Upper lobe of left lung (tissue), 4 donors: ENCODE data around the gene KCNH3.

Source experiments
- EP300 ChIP-seq, 4 donors: sonication (generic); formaldehyde crosslinking; IDR thresholded peaks; one replicate each; pipeline ENCODE4 v1.5.1; 2017; ENCODE audit warnings: antibody characterized with exemption in 4 of 4, control low read depth in 2 of 4
- POLR2A ChIP-seq, 4 donors: fragments of 450-650 bp; IDR thresholded peaks; one replicate each; pipeline ENCODE4 v1.5.1; 2016 to 2017; ENCODE audit warnings: antibody characterized with exemption in 4 of 4, mild to moderate bottlenecking in 2 of 4
- TF ChIP-seq, protein P1 (sequence below), 6 experiments: fragments of 450-650 bp in 4 of 6; fragments of 200-600 bp in 2 of 6; sonication (generic) in 2 of 6; IDR thresholded peaks; one replicate each; pipeline ENCODE4 v1.5.1; 2016 to 2019; ENCODE audit warnings: antibody characterized with exemption in 6 of 6

DNA sequence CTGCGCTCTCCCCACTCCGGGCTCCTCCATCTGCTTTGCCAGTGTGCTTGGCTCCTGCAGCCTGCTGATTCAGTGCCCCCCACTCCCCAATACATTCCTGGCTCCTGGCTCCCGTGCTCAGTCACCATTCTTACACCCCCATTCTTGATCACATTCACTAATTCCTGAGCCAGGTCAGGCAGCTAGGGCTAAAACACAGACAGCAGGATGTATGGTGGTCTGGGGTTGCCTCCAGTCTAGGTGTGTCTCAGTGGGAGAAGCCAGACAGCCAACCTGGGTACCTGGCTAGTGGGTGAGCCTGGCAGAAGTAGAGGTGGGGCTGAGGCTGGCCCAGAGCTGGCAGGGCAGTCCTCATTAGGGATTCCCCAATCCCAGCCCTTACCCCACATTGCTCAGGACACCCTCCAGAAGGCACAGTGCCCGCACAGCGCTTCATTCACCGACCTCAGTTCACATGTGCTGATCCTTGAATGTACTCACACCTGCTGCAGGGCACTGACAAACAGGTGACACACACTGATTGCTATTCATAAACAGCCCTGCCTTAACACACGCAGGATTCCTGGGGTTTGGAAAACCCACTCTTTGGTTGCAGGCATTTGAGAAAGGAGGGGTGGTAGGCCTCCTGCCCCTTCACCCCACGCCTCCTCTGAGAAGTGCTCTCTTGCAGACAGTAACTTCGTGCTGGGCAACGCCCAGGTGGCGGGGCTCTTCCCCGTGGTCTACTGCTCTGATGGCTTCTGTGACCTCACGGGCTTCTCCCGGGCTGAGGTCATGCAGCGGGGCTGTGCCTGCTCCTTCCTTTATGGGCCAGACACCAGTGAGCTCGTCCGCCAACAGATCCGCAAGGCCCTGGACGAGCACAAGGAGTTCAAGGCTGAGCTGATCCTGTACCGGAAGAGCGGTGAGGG is 1.7 kb downstream of the KCNH3 start:
- TF ChIP-seq, protein P1, sequence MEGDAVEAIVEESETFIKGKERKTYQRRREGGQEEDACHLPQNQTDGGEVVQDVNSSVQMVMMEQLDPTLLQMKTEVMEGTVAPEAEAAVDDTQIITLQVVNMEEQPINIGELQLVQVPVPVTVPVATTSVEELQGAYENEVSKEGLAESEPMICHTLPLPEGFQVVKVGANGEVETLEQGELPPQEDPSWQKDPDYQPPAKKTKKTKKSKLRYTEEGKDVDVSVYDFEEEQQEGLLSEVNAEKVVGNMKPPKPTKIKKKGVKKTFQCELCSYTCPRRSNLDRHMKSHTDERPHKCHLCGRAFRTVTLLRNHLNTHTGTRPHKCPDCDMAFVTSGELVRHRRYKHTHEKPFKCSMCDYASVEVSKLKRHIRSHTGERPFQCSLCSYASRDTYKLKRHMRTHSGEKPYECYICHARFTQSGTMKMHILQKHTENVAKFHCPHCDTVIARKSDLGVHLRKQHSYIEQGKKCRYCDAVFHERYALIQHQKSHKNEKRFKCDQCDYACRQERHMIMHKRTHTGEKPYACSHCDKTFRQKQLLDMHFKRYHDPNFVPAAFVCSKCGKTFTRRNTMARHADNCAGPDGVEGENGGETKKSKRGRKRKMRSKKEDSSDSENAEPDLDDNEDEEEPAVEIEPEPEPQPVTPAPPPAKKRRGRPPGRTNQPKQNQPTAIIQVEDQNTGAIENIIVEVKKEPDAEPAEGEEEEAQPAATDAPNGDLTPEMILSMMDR (IDR thresholded peaks at IDR 0.05), result no peak
- TF ChIP-seq POLR2A (IDR thresholded peaks at IDR 0.05) (no peak), EP300 (IDR thresholded peaks at IDR 0.05) (no peak)
